Neuronal stem cell (in vitro differentiated cells): ENCODE results near the gene PPP1R1C.

Experiments used
- DNase-seq: peaks from one replicate; pipeline ENCODE4 v3.0.0-alpha.2; 2013; ENCODE audit warnings: low spot score
- H2AFZ ChIP-seq: one replicate; pipeline ENCODE4 v1.6.1; 2013; ENCODE audit warnings: mild to moderate bottlenecking, low read length, inconsistent platforms
- H2AK5ac ChIP-seq: 2 replicates; pipeline ENCODE4 v1.6.1; 2013; ENCODE audit warnings: low read depth, mild to moderate bottlenecking, inconsistent platforms, low read length, moderate library complexity, mixed read lengths
- H2BK120ac ChIP-seq: 2 replicates; pipeline ENCODE4 v1.6.1; 2013; ENCODE audit warnings: low read depth, mild to moderate bottlenecking, inconsistent platforms, low read length, moderate library complexity, mixed read lengths
- H2BK12ac ChIP-seq: one replicate; pipeline ENCODE4 v1.6.1; 2013; ENCODE audit warnings: low read length, inconsistent platforms
- H2BK15ac ChIP-seq: 2 replicates; pipeline ENCODE4 v1.6.1; 2013; ENCODE audit warnings: mild to moderate bottlenecking, low read length, inconsistent platforms, mixed read lengths
- H2BK5ac ChIP-seq: one replicate; pipeline ENCODE4 v1.6.1; 2013; ENCODE audit warnings: inconsistent platforms, mild to moderate bottlenecking, low read length, moderate library complexity
- H3K14ac ChIP-seq: one replicate; pipeline ENCODE4 v1.6.1; 2013; ENCODE audit warnings: low read length, inconsistent platforms
- H3K18ac ChIP-seq: 2 replicates; pipeline ENCODE4 v1.6.1; 2013; ENCODE audit warnings: low read length, inconsistent platforms
- H3K23ac ChIP-seq: 2 replicates; pipeline ENCODE4 v1.6.1; 2013; ENCODE audit warnings: low read depth, mild to moderate bottlenecking, mixed read lengths, low read length, inconsistent platforms; ENCODE audit not compliant: poor library complexity
- H3K27ac ChIP-seq: replicated peaks from 3 replicates; pipeline ENCODE4 v1.5.1; 2013; ENCODE audit warnings: low read length, inconsistent platforms
- H3K27me3 ChIP-seq, 3 experiments: 2 replicates each; pipeline ENCODE4 v1.6.1; 2013; ENCODE audit warnings: low read length in 3 of 3, mild to moderate bottlenecking in 2 of 3, inconsistent platforms in 1 of 3, low read depth in 1 of 3, mixed read lengths in 1 of 3, moderate library complexity in 1 of 3; ENCODE audit not compliant: control insufficient read depth in 3 of 3, insufficient read depth in 3 of 3
- H3K36me3 ChIP-seq, 2 donors: replicated peaks in 1 of 2; 2 replicates each; pipeline ENCODE4 v1.6.1; 2013; ENCODE audit warnings: low read length in 2 of 2; ENCODE audit not compliant: control insufficient read depth in 2 of 2, insufficient read depth in 2 of 2
- H3K4ac ChIP-seq: 2 replicates; pipeline ENCODE4 v1.6.1; 2013; ENCODE audit warnings: inconsistent platforms, mild to moderate bottlenecking, low read length, moderate library complexity
- H3K4me1 ChIP-seq, 2 donors: 1 replicate in 1 of 2; 2 replicates in 1 of 2; pipeline ENCODE4 v1.6.1; 2013; ENCODE audit warnings: low read length in 2 of 2, low read depth in 1 of 2; ENCODE audit not compliant: control insufficient read depth in 2 of 2, insufficient read depth in 1 of 2
- H3K4me2 ChIP-seq: one replicate; pipeline ENCODE4 v1.6.1; 2013; ENCODE audit warnings: mild to moderate bottlenecking, low read length, inconsistent platforms; ENCODE audit not compliant: insufficient read depth, poor library complexity, severe bottlenecking
- H3K4me3 ChIP-seq, 2 donors: 2 replicates each; pipeline ENCODE4 v1.5.1; 2013; ENCODE audit warnings: low read length in 2 of 2, mild to moderate bottlenecking in 2 of 2, inconsistent platforms in 1 of 2, moderate library complexity in 1 of 2
- H3K79me1 ChIP-seq: one replicate; pipeline ENCODE4 v1.6.1; 2013; ENCODE audit warnings: low read depth, mild to moderate bottlenecking, inconsistent platforms, low read length, moderate library complexity
- H3K9ac ChIP-seq: one replicate; pipeline ENCODE4 v1.6.1; 2013; ENCODE audit warnings: mild to moderate bottlenecking, low read depth, low read length, inconsistent platforms; ENCODE audit not compliant: poor library complexity
- H3K9me3 ChIP-seq, 2 donors: replicated peaks in 1 of 2; 2 replicates each; pipeline versions ENCODE3 to v1.6.1; 2013; ENCODE audit warnings: low read length in 2 of 2, mild to moderate bottlenecking in 2 of 2, inconsistent platforms in 1 of 2, low read depth in 1 of 2, mixed read lengths in 1 of 2, moderate library complexity in 1 of 2; ENCODE audit not compliant: control insufficient read depth in 2 of 2, insufficient read depth in 1 of 2
- H4K8ac ChIP-seq: one replicate; pipeline ENCODE4 v1.6.1; 2013; ENCODE audit warnings: low read depth, mild to moderate bottlenecking, inconsistent platforms, low read length, moderate library complexity
- H4K91ac ChIP-seq: one replicate; pipeline ENCODE4 v1.6.1; 2013; ENCODE audit warnings: low read length, low read depth, mild to moderate bottlenecking, inconsistent platforms; ENCODE audit not compliant: poor library complexity
- WGBS, 2 donors: extraction: QIAGEN DNeasy Blood & Tissue Kit; methylation state at CpG; one replicate each; pipeline ENCODE4 v1.1.7; 2013; ENCODE audit warnings: missing lambda C conversion rate in 2 of 2, mixed read lengths in 1 of 2; ENCODE audit not compliant: insufficient read length in 2 of 2, insufficient replicate concordance in 1 of 2; ENCODE audit errors: extremely low coverage in 2 of 2; 5-methylcytosine and 5-hydroxymethylcytosine counted together

PPP1R1C gene

GRCh38 chr2:181978351-181979150 lies 7.1 kb upstream of the PPP1R1C start:
- Histone ChIP-seq H3K9ac (no peak overlapping the region), H3K4ac (no peak overlapping the region), H4K91ac (no peak overlapping the region), H3K36me3 (no peaks in the 10 kb centered on the region), H3K27ac (no peak overlapping the region), H3K4me3 (no peak overlapping the region), H2AFZ (no peak overlapping the region), H2AK5ac (no peak overlapping the region), H2BK12ac (no peak overlapping the region), H2BK120ac (no peak overlapping the region), H3K18ac (no peak overlapping the region), H3K9me3 (peaks cover 0 to 2% of the 10 kb centered on the region in 2 donors), H3K4me1 (no peaks in the 10 kb centered on the region), H2BK5ac (no peak overlapping the region), H3K14ac (no peak overlapping the region), H3K23ac (no peak overlapping the region), H4K8ac (no peak overlapping the region), H3K27me3 (peaks cover 0 to 2% (median 0%) of the 10 kb centered on the region in 3 experiments), H3K4me2 (no peak overlapping the region), H2BK15ac (no peak overlapping the region), H3K79me1 (no peaks in the 10 kb centered on the region)
- no peak for DNase-seq
- WGBS, 2 donors: no CpG with 5 or more reads among the region's 2 CpGs

GRCh38 chr2:181984060-181984459 lies 1.6 kb upstream of the PPP1R1C start:
- Histone ChIP-seq H3K4me1 (peaks cover 0 to 7% of the 10 kb centered on the region in 2 donors), H3K9ac (no peak overlapping the region), H3K79me1 (no peaks in the 10 kb centered on the region), H3K36me3 (no peaks in the 10 kb centered on the region), H2BK15ac (no peak overlapping the region), H4K8ac (no peak overlapping the region), H3K4ac (no peak overlapping the region), H3K14ac (no peak overlapping the region), H4K91ac (no peak overlapping the region), H3K18ac (no peak overlapping the region), H3K4me3 (no peak overlapping the region), H3K4me2 (no peak overlapping the region), H3K27me3 (peaks cover 0 to 2% (median 0%) of the 10 kb centered on the region in 3 experiments), H2AFZ (no peak overlapping the region), H2AK5ac (no peak overlapping the region), H3K23ac (no peak overlapping the region), H3K27ac (no peak overlapping the region), H2BK12ac (no peak overlapping the region), H3K9me3 (peaks cover 0 to 2% of the 10 kb centered on the region in 2 donors), H2BK5ac (no peak overlapping the region), H2BK120ac (no peak overlapping the region)
- DNase-seq: no peak
- no CpG with 5 or more reads among the region's 1 CpG for WGBS, 2 donors

GRCh38 chr2:181984814-181985631 lies 630 bp upstream of the PPP1R1C start:
- no peak for DNase-seq
- Histone ChIP-seq H2BK12ac (no peak overlapping the region), H2AFZ (no peak overlapping the region), H3K4me1 (peaks cover 0 to 7% of the 10 kb centered on the region in 2 donors), H3K4me3 (no peak overlapping the region), H3K27ac (no peak overlapping the region), H3K23ac (no peak overlapping the region), H3K9ac (no peak overlapping the region), H2BK120ac (no peak overlapping the region), H3K27me3 (peaks cover 0 to 2% (median 0%) of the 10 kb centered on the region in 3 experiments), H3K36me3 (no peaks in the 10 kb centered on the region), H3K14ac (no peak overlapping the region), H2BK5ac (no peak overlapping the region), H3K18ac (no peak overlapping the region), H3K4ac (no peak overlapping the region), H4K8ac (no peak overlapping the region), H3K79me1 (no peaks in the 10 kb centered on the region), H4K91ac (no peak overlapping the region), H3K4me2 (no peak overlapping the region), H2AK5ac (no peak overlapping the region), H2BK15ac (no peak overlapping the region), H3K9me3 (peaks cover 0 to 2% of the 10 kb centered on the region in 2 donors)
- WGBS, 2 donors: no CpG with 5 or more reads among the region's 4 CpGs
